HG03039 (cell line): Measurements from ENCODE around the gene FOSB.
A peak's percentile ranks its signal among the peaks of the same experiment; 100 is the strongest.
"Not testable (repeated sequence)": the region's sequence is repeated elsewhere in the genome, so short reads cannot be mapped to it uniquely, and the experiment has no call there.

Experiments
- ATAC-seq: cut with Tn5 transposase; IDR thresholded peaks from one replicate; pipeline ENCODE4 v1.9.1; 2021; ENCODE audit warnings: mild to moderate bottlenecking, moderate library complexity; ENCODE audit not compliant: unreplicated experiment

The FOSB gene

DNA sequence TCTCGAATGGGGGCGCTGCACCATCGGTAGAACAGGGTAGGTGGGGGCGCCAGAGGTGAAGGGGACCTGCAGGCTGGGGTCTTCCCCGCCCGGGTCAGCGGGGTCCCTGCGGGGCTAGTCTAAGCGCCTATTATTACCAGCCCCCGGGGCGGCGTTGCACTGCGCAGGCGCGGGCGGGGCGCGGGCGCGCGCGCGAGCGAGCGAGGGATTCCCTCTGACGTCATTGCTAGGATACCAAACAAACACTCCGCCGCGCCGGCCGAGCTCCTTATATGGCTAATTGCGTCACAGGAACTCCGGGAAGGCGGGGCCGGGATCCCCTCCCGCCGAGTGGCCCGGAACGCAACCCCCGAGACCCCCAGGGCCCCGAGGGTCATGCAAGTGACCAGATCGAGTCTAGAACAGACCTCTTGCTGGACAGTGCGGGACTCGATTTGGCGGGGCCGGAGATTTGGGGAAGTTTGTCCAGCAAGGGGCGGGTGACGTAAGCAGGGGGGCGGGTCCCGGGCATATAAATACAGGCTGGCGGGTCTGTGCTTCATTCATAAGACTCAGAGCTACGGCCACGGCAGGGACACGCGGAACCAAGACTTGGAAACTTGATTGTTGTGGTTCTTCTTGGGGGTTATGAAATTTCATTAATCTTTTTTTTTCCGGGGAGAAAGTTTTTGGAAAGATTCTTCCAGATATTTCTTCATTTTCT lies at the start of gene FOSB:
FOSB (plus strand) TSS at position 541 of the 703 bp plus-strand sequence. CDS start 591 bp downstream, outside the sequence.
- ATAC-seq: peak; percentile 33

DNA sequence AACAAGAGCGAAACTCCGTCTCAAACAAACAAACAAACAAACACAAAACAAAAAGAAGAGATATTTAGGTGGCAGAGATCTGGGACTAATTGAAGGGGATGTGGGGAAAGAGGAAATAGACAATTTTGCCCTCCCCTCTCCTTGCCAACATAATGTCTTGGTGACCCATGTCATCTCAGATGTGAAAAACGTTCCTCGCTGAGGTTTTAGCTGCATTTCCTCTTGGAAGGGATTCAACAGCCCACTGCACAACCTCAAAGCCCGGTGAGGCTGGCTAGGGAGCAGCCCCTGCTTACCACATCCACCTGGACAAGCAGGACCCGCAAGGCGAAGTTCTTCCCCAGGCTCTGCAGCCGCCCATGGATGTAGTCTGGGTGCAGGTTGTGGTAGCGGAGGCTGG lies 49.0 kb upstream of the FOSB start:
- no peak for ATAC-seq

DNA sequence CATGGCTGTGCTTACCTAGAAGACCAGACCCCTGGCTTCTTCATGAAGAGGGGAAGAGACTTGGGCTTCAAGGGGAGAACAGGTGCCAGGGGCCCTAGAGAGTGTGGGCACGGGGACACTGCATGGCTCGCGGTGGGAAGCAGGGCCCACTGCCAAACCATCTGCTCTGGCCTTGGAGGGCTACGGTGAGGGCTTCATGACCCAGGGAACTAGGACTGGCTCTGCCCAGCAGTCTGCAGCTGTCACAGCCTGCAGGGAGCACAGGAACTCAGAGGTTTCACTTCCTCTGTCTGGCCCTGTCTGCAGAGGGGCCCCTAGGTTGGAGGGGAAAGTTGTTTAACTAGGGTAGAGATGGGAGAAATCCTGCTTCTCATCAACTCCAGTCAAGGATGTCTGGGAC lies 48.4 kb upstream of the FOSB start:
- ATAC-seq: peak; percentile 36

DNA sequence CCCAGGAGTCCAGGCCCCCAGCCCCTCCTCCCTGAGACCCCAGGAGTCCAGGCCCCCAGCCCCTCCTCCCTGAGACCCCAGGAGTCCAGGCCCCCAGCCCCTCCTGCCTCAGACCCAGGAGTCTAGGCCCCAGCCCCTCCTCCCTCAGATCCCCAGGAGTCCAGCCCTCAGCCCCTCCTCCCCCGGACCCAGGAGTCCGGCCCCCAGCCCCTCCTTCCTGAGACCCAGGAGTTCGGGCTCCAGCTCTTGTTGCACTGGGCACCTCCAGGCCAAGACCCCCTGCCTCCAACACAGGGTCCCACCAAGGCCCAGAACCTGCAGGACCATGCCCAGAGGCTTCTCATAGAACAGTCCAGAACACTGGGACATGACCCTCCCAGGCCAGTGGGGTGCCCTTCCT lies 47.9 kb upstream of the FOSB start:
- no peak for ATAC-seq

DNA sequence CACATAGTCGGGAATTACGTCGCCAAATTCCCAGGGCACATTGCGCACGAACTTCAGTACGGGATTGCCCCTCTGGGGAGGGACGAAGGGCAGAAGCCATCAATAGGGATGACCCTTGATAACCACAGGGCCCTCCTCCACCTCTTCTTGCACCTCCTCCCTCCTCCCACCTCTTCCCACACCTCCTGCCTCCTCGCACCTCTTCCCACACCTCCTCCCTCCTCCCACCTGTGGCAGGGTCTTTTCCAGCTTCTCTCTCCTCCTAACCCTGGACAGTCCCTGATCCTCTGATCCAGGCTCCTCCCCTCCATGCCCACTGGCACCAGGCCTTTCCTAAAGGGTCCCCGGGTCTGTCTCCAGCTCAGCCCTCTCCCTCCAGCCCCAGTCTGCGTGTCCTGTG lies 47.4 kb upstream of the FOSB start:
- no peak for ATAC-seq

DNA sequence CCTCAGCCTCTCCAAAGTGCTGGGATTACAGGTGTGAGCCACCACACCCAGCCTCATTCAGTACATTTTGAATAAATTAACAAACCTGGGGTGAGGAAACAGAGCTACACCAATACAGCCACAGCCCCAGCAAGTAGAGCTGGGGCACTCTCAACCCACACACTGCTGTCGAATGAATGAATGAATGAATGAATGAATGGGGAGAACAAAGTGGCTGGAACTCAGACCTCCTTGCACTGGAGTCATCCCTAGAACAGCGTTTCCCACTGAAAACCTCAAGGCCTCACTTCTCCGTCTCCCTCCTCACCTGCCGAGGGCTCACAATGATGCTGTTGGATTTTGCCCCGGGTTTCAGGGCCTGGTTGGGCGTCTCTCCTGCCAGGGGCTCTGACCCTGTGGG lies 46.9 kb upstream of the FOSB start:
- no peak for ATAC-seq

DNA sequence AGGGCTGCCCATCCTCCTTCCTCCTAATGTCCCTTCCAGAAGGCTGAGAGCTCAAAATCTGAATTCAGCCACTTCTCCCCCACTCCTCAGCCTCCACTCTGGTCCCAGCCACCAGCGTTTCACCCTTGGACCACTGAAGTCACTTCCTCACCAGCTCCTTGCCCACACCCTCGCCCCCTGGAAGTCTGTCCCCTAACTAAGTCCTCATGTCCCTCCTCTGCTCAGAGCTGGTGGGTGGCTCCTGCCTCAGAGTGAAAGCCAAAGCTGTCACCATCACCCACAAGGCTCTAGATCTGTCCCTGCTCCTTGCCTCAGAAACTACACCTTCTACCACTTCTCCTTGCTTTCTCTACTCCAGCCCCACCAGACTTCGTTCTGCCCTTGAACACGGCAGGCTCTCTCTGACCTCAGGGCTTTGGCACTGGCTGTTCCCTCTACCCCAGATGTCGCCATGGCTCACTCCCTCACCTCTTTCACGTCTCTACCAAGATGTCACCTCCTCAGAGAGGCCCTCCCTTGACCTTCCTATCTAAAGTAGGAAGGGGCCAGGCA lies 45.8 kb upstream of the FOSB start:
- no peak for ATAC-seq

DNA sequence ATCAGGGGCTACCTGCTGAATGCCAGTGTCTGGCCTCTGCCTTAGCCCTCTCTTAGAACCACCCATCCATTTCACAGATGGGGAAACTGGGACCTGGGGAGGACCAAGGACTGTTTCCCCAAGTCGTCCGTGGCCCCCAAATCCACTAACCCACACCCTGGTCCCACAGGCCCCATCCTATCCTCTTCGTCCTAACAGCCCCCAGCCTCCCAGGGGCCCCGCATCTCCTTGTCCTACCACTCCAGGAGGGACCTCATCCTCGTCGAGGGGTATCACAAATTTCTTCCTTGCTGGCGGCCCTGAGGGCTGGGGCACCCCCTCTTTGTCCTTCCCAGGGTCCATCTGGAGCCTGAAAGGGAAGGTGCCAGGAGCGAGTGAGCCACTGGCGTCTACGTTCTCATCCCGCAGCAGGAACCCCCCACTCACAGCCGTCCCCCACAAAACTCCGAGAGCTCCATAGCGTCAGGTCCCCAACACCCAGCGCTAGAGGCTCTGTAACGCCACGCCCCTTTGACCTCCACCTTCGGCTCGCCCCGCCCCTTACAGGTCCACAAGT lies 44.7 kb upstream of the FOSB start:
- no peak for ATAC-seq

DNA sequence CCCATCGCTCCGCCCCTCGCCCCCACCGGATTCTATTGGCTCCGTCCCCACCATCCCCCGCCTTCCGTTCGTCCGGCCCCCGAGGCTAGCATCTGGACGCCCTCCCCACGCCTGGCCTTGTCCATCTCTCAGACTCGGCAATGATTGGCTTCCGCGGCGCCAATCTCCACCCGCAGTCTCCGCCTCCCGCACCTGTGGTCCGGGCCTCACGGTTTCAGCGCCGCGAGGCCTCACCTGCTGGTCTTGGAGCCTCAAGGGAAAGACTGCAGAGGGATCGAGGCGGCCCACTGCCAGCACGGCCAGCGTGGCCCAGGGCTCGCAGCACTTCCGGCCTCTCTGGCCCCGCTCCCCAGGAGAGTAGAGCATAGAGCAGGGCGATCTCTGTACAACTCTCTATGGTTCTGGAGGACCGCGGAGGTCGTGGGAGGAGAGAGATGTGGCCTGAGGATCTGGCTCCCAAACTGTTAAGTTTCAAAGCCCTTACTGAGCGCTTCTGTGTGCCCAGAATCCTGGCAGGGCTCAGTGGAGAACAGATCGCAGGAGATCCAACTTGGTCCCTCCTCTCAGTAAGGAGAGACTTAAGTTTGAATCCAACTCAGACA lies 44.1 kb upstream of the FOSB start, which contains the start of gene ERCC1:
ERCC1 (minus strand) TSS at position 329 of the 602 bp plus-strand sequence. CDS start 543 bp downstream, outside the sequence.
- ATAC-seq: peak; percentile 59

DNA sequence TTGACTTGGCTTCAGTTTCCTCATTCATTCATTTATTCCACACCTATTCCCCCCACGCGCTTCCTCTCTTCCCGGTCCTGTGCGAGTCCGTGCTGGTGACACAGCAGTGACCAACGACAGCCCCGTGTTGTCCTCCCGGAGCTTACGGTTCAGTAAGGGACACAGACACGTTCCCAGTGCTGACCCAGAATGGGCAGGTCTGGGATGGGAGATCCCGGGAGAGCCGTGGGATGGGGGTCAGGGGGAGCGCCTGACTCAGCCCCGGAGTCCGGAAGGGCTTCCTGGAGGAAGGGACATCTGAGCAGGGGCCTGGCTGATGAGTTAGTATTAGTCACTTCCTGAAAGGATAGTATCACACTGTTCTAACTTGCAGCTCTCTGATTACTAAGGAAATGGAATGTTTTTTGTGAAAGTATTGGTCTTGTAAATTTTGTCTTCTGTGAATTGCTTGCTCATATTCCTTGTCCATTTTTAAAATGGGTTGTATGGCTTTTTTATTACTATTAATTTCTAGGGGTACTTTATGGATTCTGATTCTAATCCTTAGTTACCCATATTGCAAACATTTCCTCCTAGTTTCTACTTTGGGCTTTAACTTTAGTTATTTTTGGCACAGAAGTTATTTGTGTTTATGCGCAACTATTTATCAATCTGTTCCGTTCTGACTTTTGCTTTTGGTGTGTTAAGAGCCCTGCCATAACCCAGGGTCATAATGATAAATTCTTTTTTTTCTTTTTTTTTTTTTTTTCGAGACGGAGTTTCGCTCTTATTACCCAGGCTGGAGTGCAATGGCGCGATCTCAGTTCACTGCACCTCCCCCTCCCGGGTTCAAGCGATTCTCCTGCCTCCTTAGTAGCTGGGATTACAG lies 43.4 kb upstream of the FOSB start:
- no peak for ATAC-seq

DNA sequence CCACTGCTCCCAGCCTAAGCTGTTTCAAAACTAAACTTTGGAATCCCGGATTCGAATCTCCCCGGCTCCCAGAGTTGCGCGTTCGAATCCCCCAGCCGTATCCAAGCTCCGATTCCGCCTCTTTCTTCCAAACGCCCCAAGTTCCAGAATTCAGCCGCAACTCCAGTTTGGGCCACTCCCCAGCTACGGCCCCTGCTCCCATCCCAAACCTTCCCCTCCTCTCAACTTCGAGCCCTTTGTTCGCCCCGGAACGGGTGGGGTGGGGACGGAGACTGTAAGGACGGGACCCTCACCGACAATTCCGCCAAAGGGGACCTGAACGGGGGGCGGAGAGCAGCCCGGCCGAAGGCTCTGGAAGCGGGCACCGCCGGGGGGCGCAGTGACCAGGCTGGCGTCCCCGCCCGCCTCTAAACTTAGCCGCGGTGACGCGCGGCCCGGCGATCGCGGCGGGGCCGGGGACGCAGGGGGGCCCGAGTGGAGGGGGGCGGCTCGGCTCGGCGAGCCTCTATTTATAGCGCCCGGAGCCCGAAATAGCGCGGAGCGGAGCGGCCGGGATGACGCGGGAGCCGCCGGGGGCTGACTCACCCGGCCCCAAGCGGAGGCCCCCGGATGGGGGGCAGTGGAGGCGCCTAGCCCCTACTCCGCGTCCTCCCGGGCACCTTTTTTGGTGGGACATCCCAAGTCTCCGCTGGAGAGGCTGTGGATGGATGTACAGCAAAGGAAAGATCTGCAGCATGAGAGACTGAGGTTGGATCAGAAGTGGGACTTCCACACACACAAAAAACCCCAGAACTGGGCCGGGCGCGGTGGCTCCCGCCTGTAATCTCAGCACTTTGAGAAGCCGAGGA lies 39.2 kb upstream of the FOSB start:
- ATAC-seq: no peak

DNA sequence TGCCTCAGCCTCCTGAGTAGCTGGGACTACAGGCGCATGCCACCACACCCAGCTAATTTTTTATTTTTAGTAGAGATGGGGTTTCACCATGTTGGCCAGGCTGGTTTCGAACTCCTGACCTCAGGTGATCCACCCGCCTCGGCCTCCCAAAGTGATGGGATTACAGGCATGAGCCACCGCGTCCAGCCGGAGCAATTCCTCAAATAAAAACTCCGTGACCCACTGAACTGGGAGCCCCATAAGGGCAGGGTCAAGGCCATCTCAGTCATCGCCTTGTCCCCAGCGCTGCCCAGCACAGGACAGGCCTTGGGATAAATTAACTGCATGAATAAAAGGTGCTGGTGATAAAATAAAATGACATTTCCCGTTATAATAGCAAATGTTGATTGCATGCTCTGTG lies 37.9 kb upstream of the FOSB start:
- ATAC-seq: not testable (repeated sequence)

DNA sequence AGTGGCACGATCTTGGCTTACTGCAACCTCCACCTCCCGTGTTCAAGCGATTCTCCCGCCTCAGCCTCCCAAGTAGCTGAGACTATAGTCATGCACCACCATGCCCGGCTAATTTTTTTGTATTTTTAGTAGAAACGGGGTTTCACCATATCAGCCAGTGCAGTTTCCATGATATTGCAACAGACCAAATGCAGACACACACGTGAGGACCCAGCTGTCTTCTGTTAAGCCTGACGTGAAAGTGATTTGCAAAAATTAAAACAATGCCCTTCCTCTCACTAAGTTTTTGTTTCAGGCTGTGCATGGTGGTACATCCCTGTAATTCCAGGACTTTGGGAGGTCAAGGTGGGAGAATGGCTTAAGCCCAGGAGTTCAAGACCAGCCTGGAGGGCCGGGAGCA lies 36.8 kb upstream of the FOSB start:
- ATAC-seq: not testable (repeated sequence)

DNA sequence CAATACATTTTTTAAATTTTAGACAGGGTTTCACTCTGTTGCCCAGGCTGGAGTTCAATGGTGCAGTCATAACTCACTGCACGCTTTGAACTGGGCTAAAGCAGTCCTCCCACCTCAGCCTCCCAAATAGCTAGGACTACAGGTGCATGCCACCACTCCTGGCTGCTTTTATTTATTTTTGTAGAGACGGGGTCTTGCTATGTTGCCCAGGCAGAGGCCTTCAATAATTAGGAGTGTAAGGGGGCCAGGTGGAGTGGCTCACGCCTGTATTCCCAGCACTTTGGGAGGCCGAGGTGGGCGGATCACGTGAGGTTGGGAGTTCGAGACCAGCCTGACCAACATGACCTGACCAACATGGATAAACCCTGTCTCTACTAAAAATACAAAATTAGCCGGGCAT lies 35.3 kb upstream of the FOSB start:
- not testable (repeated sequence) for ATAC-seq

DNA sequence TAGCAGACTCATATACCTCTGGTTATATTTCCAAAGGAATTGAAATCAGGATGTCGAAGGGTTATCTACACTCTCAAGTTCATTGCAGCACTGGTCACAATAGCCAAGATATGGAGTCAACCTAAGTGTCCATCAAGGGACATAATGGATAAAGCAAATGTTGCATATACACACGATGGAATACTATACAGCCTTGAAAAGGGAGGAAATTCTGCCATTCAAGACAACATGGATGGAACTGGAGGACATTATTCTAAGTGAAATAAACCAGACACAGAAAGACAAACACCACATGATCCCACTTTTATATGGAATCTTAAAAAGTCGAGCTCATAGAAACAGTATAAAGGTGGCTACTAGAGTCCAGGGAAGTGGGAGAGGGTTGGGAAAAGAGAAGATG lies 30.5 kb upstream of the FOSB start:
- ATAC-seq: no peak

DNA sequence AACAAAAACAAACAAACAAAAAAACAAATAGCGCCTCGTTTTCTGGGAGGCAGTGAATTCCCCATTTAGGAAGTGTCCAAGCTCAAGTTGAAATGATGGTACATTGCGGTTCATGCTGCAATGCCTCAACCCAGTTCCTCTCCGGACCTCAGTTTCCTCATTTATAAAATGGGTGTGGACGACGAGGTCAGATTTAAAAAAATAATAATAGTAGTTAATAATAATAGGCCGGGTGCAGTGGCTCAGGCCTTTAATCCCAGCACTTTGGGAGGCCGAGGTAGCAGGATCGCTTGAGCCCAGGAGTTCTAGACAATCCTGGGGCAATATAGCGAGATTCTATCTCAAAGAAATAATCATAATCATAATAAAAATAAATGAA lies 28.6 kb upstream of the FOSB start:
- no peak for ATAC-seq

DNA sequence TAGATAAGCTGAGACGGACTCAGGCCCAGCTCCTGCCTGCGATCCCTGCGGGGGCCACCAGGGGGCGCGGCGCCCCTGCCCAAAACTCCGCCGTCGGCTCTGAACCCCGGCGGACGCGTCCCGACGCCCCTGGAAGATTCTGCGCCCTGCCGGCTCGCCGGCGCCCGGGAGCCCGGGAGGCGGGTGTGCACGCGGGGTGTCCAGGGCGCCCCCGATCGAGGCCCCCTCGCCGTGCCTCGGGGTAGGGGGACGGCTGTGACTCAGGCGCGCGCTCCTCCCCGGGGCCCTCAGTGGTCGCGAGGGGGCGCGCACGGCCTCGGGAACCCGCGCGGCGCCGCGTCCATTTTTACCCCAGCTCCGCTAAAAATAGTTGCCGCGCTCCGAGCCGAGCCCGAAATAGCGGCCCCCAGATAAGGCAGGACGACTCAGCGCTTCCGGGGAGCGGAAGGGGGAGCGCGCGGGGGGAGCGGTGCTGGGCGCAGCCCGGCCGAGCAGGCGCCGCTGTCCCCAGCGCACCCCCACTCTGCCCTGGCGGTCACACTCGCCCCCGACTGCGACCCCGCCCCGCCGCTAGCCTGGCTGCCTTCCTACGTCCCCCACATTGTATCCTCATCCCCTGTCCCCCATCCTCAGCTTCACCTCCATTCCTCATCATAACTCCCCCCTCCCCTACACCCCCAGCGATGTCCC lies 28.1 kb upstream of the FOSB start:
- peak; percentile 55 for ATAC-seq

DNA sequence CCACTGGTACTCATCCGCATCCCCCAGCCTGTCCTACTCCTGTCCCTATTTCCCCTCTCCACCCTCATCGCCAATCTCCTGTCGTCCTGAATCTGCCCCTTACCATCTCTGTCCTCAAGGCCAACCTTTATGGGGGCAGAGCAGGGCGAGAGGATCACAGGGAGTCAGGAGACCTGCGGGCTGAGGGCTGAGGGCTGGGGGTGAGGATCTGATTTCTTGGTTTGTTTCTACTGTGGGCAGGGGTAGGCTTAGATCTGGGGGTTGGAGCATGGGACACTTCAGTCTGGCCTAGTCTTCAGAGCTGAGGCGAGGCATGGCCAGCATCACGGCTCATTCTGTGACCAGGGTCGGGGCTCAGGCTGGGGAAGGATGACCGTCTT lies 27.5 kb upstream of the FOSB start:
- ATAC-seq: no peak

DNA sequence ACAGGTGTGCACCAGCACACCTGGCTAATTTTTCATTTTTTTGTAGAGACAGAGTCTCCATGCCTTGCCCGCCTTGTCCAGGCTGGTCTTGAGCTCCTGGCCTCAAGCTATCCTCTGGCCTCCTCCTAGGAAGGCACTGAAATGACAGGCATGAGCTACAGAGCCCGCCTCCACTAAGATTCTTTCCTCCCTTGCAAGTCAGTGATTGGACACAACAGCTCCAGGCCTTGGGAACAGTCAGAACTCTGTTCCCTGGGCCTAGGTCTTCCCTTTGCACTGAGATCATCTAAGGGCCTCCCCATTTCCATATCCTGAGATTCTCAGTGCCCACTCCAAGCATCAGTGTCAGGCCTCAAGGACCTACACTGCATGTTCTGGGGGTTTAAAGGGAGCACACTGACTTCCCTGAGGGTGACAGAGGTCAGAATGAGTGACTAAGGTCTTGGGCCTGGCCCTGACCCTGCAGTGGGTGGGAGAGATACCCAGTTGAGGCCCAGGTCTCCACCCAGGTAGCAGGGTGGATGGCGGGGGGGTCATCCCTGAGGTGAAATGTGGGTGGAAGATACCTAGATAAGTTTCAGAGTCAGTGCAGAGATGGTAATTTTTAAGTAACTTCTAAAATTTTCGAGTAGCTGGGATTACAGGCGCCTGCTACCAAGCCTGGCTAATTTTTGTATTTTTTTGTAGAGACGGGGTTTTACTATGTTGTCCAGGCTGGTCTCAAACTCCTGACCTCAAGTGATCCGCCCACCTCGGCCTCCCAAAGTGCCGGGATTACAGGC lies 26.7 kb upstream of the FOSB start:
- ATAC-seq: no peak
